Stimulated activated CD4-positive, alpha-beta T cell treated with anti-CD3 and anti-CD28 coated beads, Interleukin-12 subunit alpha, Interleukin-12 subunit beta, amount 100 ng/mL, for 24 hours (primary cell): ENCODE results near the gene TRIP13.
"Not testable (repeated sequence)": the region's sequence is repeated elsewhere in the genome, so short reads cannot be mapped to it uniquely, and the experiment has no call there.

Source experiments
- DNase-seq, 2 experiments: peaks; one replicate each; pipeline ENCODE4 v3.0.0-alpha.2; 2020; ENCODE audit warnings: low read depth in 2 of 2

TRIP13 gene

GRCh38 chr5:936149-937144, 43.8 kb downstream of the TRIP13 start:
- DNase-seq = no peak

GRCh38 chr5:937151-937924, 44.7 kb downstream of the TRIP13 start:
- DNase-seq = no peak

GRCh38 chr5:939368-939767, 46.7 kb downstream of the TRIP13 start:
- DNase-seq = no peak

GRCh38 chr5:940741-941140, 48.1 kb downstream of the TRIP13 start:
- DNase-seq = not testable (repeated sequence)

- no peak for DNase-seq
Measured at GRCh38 chr5:943201-943917, 50.7 kb downstream of the TRIP13 start.

- no peak for DNase-seq
Measured at GRCh38 chr5:943918-944620, 51.4 kb downstream of the TRIP13 start.

- DNase-seq = no peak
Measured at GRCh38 chr5:944621-944927, 51.9 kb downstream of the TRIP13 start.

- DNase-seq = no peak
Measured at GRCh38 chr5:944992-945685, 52.5 kb downstream of the TRIP13 start.

- DNase-seq = no peak
Measured at GRCh38 chr5:945691-946551, 53.2 kb downstream of the TRIP13 start.

GRCh38 chr5:946720-947625, 54.3 kb downstream of the TRIP13 start:
- no peak for DNase-seq

GRCh38 chr5:947626-948471, 55.2 kb downstream of the TRIP13 start:
- DNase-seq = no peak

GRCh38 chr5:948472-949274, 56.0 kb downstream of the TRIP13 start:
- no peak for DNase-seq

GRCh38 chr5:949275-949543, 56.5 kb downstream of the TRIP13 start:
- no peak for DNase-seq

GRCh38 chr5:949815-950560, 57.3 kb downstream of the TRIP13 start:
- DNase-seq = no peak

GRCh38 chr5:951940-952596, 59.4 kb downstream of the TRIP13 start:
- DNase-seq = no peak

- DNase-seq = no peak
Measured at GRCh38 chr5:952597-953271, 60.0 kb downstream of the TRIP13 start.
